GM23248 (cell line): Measurements from ENCODE around the gene CDK12. TPM values are rescaled to one million over a fixed set of nuclear protein-coding genes. Genes with fewer than 3 reads are reported as not detected.

ENCODE experiments used
- DNase-seq: peaks from one replicate; pipeline ENCODE4 v3.0.0-alpha.2; 2015
- H2AFZ ChIP-seq: fragments of 200-600 bp; sonication (generic); 2 replicates; pipeline ENCODE4 v1.6.1; 2016; ENCODE audit warnings: antibody characterized with exemption
- H3F3A ChIP-seq: fragments of 200-600 bp; sonication (generic); 2 replicates; pipeline ENCODE4 v1.6.1; 2016; ENCODE audit warnings: mild to moderate bottlenecking, antibody characterized with exemption, mixed run types; ENCODE audit not compliant: insufficient read depth
- H3K27ac ChIP-seq: fragments of 200-600 bp; sonication (generic); 2 replicates; pipeline ENCODE4 v1.5.1; 2016; ENCODE audit warnings: mild to moderate bottlenecking
- H3K27me3 ChIP-seq: fragments of 200-600 bp; sonication (generic); replicated peaks from 2 replicates; pipeline ENCODE4 v1.6.1; 2016; ENCODE audit warnings: mild to moderate bottlenecking; ENCODE audit not compliant: insufficient read depth
- H3K36me3 ChIP-seq: fragments of 200-600 bp; sonication (generic); 2 replicates; pipeline ENCODE4 v1.6.1; 2016; ENCODE audit warnings: low read depth, mild to moderate bottlenecking
- H3K4me1 ChIP-seq: fragments of 200-600 bp; sonication (generic); 2 replicates; pipeline ENCODE4 v1.6.1; 2016; ENCODE audit warnings: mild to moderate bottlenecking; ENCODE audit not compliant: insufficient read depth
- H3K4me2 ChIP-seq: fragments of 200-600 bp; sonication (generic); one replicate; pipeline ENCODE4 v1.6.1; 2016; ENCODE audit warnings: mild to moderate bottlenecking; ENCODE audit not compliant: unreplicated experiment
- H3K4me3 ChIP-seq: fragments of 200-600 bp; sonication (generic); 2 replicates; pipeline ENCODE4 v1.5.1; 2016; ENCODE audit warnings: mild to moderate bottlenecking
- H3K79me2 ChIP-seq: fragments of 200-600 bp; sonication (generic); 2 replicates; pipeline ENCODE4 v1.6.1; 2016; ENCODE audit warnings: mild to moderate bottlenecking; ENCODE audit not compliant: insufficient read depth
- H3K9ac ChIP-seq: fragments of 200-600 bp; sonication (generic); 2 replicates; pipeline ENCODE4 v1.6.1; 2016; ENCODE audit warnings: mild to moderate bottlenecking
- H3K9me2 ChIP-seq: fragments of 200-600 bp; sonication (generic); 2 replicates; pipeline ENCODE4 v1.6.1; 2016; ENCODE audit warnings: mixed run types, mild to moderate bottlenecking, moderate library complexity; ENCODE audit not compliant: insufficient read depth
- H3K9me3 ChIP-seq: fragments of 200-600 bp; sonication (generic); one replicate; pipeline ENCODE4 v1.6.1; 2017; ENCODE audit warnings: low read depth
- H4K20me1 ChIP-seq: fragments of 200-600 bp; sonication (generic); 2 replicates; pipeline ENCODE4 v1.6.0; 2016; ENCODE audit not compliant: insufficient read depth
- EZH2 ChIP-seq: fragments of 200-600 bp; sonication (generic); IDR thresholded peaks from 2 replicates; pipeline ENCODE4 v1.6.1; 2018; ENCODE audit warnings: antibody characterized with exemption, mild to moderate bottlenecking; ENCODE audit not compliant: insufficient read depth, poor library complexity, severe bottlenecking
- EZH2phosphoT487 ChIP-seq: fragments of 200-600 bp; sonication (generic); IDR thresholded peaks from 2 replicates; pipeline ENCODE4 v1.6.1; 2018; ENCODE audit warnings: antibody characterized with exemption, moderate library complexity, mild to moderate bottlenecking, low read depth; ENCODE audit not compliant: insufficient read depth
- WGBS, 2 experiments: methylation state at CpG; one replicate each; pipeline ENCODE4 v1.1.6; 2015 to 2017; ENCODE audit warnings: low lambda C conversion rate in 2 of 2, low coverage in 1 of 2; ENCODE audit errors: missing lambda C conversion rate in 2 of 2; 5-methylcytosine and 5-hydroxymethylcytosine counted together
- in situ Hi-C: fragments of 300-500 bp; cut with MboI; formaldehyde crosslinking; loops from 2 replicates; pipeline ENCODE4 v1.15.0; 2020
- polyA plus RNA-seq: library from polyadenylated mRNA; unstranded; fragments of >200 nt; fragmentation: Nextera tagmentation; extraction: Ambion mirVana; gene quantifications from 2 replicates; pipeline ENCODE4 v1.2.1, GENCODE V29; 2016
- total RNA-seq: library from RNA; depleted of rRNA; stranded (reverse); fragments of >200 nt; shearing (Covaris generic); gene quantifications from 2 replicates; pipeline ENCODE4 v1.2.3, GENCODE V29; 2014

Gene CDK12
- total and polyA plus RNA-seq, 2 experiments from 2014 or later, result 8.9 to 21.1 TPM

DNA sequence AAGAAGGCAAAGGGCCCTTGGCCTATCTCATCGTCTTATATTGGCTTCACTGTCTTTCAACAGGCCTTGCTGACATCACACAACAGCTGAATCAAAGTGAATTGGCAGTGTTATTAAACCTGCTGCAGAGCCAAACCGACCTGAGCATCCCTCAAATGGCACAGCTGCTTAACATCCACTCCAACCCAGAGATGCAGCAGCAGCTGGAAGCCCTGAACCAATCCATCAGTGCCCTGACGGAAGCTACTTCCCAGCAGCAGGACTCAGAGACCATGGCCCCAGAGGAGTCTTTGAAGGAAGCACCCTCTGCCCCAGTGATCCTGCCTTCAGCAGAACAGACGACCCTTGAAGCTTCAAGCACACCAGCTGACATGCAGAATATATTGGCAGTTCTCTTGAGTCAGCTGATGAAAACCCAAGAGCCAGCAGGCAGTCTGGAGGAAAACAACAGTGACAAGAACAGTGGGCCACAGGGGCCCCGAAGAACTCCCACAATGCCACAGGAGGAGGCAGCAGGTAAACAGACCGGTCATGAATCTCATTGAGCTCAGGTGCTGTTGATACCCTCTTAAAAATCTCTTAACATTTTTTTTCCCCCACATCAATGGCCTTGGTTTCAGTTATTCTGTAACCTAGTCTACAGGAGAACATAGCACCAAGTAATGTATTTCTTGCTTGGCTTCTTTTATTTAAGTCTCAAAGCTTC is 64.7 kb downstream of the CDK12 start:
- in situ Hi-C loops, result no loop called here
- Histone ChIP-seq H3K4me3 (no peak overlapping the region), H3K9me2 (no peaks in the 10 kb centered on the region), H3K79me2 (no peaks in the 10 kb centered on the region), H3K4me2 (no peak overlapping the region), H3F3A (no peaks in the 10 kb centered on the region), H2AFZ (no peak overlapping the region), H3K27ac (no peak overlapping the region), H3K9ac (no peak overlapping the region), H4K20me1 (no peaks in the 10 kb centered on the region), H3K27me3 (no peaks in the 10 kb centered on the region), H3K9me3 (no peaks in the 10 kb centered on the region), H3K4me1 (no peaks in the 10 kb centered on the region), H3K36me3 (peaks cover 93% of the 10 kb centered on the region)
- no peak for DNase-seq
- 67% methylated on average over 6 of the region's 6 CpGs for WGBS, 2 experiments
- TF ChIP-seq EZH2 (no peak), EZH2phosphoT487 (no peak)

DNA sequence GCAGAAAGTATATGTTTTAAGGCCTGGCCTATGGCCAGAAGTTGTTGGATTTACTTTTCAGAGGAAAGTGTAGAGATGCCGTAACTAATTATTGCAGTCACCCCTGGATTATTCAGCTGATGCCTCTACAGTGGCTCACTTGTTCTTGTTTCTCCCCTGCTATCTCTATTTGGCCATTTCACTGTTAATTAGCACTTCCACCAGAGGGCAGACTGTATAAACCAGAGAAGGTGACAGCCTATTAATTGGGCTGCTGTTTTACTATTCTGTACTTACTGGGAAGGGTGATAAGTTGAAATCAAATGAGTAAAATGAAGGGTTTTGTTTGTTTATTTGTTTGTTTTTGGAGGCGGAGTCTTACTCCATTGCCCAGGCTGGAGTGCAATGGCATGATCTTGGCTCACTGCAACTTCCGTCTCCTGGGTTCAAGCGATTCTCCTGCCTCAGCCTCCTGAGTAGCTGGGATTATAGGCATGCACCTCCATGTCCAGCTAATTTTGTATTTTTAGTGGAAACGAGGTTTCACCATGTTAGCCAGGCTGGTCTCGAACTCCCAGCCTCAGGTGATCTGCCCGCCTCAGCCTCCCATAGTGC is 66.0 kb downstream of the CDK12 start:
- DNase-seq, result peak; percentile 39
- Histone ChIP-seq H3F3A (no peaks in the 10 kb centered on the region), H3K4me2 (no peak overlapping the region), H3K27ac (no peak overlapping the region), H3K36me3 (peaks cover 92% of the 10 kb centered on the region), H3K79me2 (no peaks in the 10 kb centered on the region), H4K20me1 (no peaks in the 10 kb centered on the region), H3K9me2 (no peaks in the 10 kb centered on the region), H3K4me3 (no peak overlapping the region), H3K27me3 (no peaks in the 10 kb centered on the region), H3K9ac (no peak overlapping the region), H2AFZ (no peak overlapping the region), H3K9me3 (no peaks in the 10 kb centered on the region), H3K4me1 (no peaks in the 10 kb centered on the region)
- no peak for TF ChIP-seq EZH2
- TF ChIP-seq EZH2phosphoT487, result no peak
- in situ Hi-C loops, result no loop called here
- 94 to 97% methylated on average over 7 of the region's 7 CpGs for WGBS, 2 experiments

DNA sequence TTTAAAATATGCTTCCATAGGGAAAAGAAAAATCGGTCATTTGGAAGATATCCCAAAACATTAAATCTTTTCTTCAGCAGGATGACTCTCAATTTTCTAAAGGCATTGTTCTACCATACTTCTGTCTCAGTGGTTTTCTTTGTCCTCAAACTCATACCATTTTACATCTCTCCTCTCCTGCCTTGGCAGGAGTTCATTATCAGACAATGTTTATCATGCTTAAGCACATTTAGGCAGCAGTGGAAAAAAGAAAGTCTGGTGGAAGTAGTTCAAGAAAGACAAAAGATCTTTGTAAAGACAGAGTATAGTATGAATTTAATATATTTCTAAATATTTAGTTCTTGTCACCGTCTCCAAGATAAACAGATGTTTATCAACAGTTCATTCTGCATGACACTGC is 68.2 kb downstream of the CDK12 start:
- Histone ChIP-seq H4K20me1 (no peaks in the 10 kb centered on the region), H3K27me3 (no peaks in the 10 kb centered on the region), H3K9me3 (no peaks in the 10 kb centered on the region), H3K79me2 (no peaks in the 10 kb centered on the region), H3K36me3 (peaks cover 76% of the 10 kb centered on the region), H3K9me2 (no peaks in the 10 kb centered on the region), H3K4me2 (no peak overlapping the region), H3K4me1 (no peaks in the 10 kb centered on the region), H3F3A (no peaks in the 10 kb centered on the region), H3K27ac (no peak overlapping the region), H3K9ac (no peak overlapping the region), H2AFZ (no peak overlapping the region), H3K4me3 (no peak overlapping the region)
- TF ChIP-seq EZH2 (no peak), EZH2phosphoT487 (no peak)
- 92 to 98% methylated on average over 2 of the region's 2 CpGs for WGBS, 2 experiments
- no peak for DNase-seq
- in situ Hi-C loops, result no loop called here

DNA sequence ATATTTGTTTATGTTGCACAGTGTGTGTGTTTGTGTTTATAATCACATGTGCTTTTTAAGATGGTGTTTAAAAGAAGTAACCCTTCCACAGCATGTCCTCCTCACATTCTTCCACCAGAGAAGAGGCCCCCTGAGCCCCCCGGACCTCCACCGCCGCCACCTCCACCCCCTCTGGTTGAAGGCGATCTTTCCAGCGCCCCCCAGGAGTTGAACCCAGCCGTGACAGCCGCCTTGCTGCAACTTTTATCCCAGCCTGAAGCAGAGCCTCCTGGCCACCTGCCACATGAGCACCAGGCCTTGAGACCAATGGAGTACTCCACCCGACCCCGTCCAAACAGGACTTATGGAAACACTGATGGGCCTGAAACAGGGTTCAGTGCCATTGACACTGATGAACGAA is 69.2 kb downstream of the CDK12 start:
- no peaks in the 10 kb centered on the region for H4K20me1 ChIP-seq
- H3K27ac ChIP-seq, result no peak overlapping the region
- H3K9me2 ChIP-seq, result no peaks in the 10 kb centered on the region
- H3K4me3 ChIP-seq, result no peak overlapping the region
- no peak overlapping the region for H2AFZ ChIP-seq
- TF ChIP-seq EZH2phosphoT487, result no peak
- TF ChIP-seq EZH2, result no peak
- no peaks in the 10 kb centered on the region for H3F3A ChIP-seq
- WGBS, 2 experiments, result 80 to 91% methylated on average over 10 of the region's 10 CpGs
- no peak for DNase-seq
- in situ Hi-C loops, result no loop called here
- peaks cover 66% of the 10 kb centered on the region for H3K36me3 ChIP-seq
- H3K9me3 ChIP-seq, result no peaks in the 10 kb centered on the region
- H3K27me3 ChIP-seq, result no peaks in the 10 kb centered on the region
- no peak overlapping the region for H3K4me2 ChIP-seq
- H3K79me2 ChIP-seq, result no peaks in the 10 kb centered on the region
- no peak overlapping the region for H3K9ac ChIP-seq
- H3K4me1 ChIP-seq, result no peaks in the 10 kb centered on the region
